ENCODE data around the gene TAAR8.
"Not testable (repeated sequence)": the region's sequence is repeated elsewhere in the genome, so short reads cannot be mapped to it uniquely, and the experiment has no call there.

TAAR8 gene

DNA sequence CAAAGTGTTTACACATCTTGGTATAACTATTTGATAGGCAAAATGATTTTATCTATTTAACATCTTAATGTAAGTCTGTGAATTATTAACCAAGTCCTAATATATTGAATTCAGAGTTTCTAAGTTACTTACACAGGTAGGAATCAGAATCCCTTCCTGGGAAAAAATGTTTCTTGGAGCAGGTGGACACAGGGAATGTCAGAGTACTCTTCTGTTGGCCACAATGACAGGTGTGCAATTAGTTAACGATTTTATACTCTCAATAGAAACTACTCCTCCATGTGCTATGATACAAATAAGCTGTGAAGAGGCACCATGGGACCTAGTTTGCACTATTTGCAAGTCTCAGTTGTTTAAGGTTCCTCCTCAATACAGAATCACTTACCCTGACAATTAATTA, 37.9 kb downstream of the TAAR8 start:
- H3K4me3 ChIP-seq (replicated peaks; ENCODE audit: low read depth, low read length): no peak overlapping the region
- TF ChIP-seq, protein P1, sequence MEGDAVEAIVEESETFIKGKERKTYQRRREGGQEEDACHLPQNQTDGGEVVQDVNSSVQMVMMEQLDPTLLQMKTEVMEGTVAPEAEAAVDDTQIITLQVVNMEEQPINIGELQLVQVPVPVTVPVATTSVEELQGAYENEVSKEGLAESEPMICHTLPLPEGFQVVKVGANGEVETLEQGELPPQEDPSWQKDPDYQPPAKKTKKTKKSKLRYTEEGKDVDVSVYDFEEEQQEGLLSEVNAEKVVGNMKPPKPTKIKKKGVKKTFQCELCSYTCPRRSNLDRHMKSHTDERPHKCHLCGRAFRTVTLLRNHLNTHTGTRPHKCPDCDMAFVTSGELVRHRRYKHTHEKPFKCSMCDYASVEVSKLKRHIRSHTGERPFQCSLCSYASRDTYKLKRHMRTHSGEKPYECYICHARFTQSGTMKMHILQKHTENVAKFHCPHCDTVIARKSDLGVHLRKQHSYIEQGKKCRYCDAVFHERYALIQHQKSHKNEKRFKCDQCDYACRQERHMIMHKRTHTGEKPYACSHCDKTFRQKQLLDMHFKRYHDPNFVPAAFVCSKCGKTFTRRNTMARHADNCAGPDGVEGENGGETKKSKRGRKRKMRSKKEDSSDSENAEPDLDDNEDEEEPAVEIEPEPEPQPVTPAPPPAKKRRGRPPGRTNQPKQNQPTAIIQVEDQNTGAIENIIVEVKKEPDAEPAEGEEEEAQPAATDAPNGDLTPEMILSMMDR (IDR thresholded peaks at IDR 0.05; ENCODE audit: low read depth, low read length, missing control alignments): no peak
- no peak for DNase-seq (ENCODE audit: extremely low read depth, low read depth)

DNA sequence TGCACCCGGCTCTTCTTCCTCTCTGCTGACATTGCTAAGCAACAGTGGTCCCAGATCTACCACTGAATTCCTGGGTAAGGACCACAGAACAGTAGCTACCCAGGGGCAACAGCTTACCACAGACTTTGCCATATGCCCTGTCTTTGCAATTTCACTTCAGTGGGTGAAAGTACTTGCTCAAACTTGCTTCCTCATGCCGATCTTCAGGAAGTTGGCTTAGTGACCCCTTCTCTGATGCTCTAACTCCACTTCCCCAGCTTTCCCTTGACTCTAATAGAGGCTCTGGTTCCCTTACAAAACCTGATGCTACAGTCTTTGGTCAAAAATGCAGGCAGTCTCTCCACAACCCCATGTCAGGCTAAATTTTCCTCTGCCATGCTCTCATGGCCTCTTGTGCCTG, 40.4 kb downstream of the TAAR8 start:
- TF ChIP-seq, protein P1 (IDR thresholded peaks at IDR 0.05; ENCODE audit: low read depth, low read length, missing control alignments): no peak
- no peak for DNase-seq (ENCODE audit: extremely low read depth, low read depth)
- H3K4me3 ChIP-seq (replicated peaks; ENCODE audit: low read depth, low read length): no peak overlapping the region

DNA sequence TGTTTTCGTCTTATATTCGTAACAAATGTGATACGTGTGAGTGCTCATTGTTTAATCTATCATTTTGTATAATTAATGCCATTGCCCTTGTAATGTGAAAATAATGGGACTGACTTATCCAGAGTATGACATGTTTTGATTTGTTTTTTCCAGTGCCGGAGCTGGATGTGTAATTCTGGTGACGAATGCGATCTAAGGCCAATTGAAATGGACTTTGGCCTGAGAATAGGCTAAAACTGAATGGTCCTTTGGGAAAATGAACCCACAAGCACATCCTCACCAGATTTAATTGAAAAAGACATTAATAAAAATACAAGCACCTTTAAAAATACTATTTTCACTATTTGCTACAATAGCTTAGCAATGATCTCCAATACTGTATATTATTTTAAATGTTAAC, 43.7 kb downstream of the TAAR8 start:
- DNase-seq (ENCODE audit: extremely low read depth, low read depth): no peak
- TF ChIP-seq, protein P1 (IDR thresholded peaks at IDR 0.05; ENCODE audit: low read depth, low read length, missing control alignments): no peak
- H3K4me3 ChIP-seq (replicated peaks; ENCODE audit: low read depth, low read length): no peak overlapping the region

DNA sequence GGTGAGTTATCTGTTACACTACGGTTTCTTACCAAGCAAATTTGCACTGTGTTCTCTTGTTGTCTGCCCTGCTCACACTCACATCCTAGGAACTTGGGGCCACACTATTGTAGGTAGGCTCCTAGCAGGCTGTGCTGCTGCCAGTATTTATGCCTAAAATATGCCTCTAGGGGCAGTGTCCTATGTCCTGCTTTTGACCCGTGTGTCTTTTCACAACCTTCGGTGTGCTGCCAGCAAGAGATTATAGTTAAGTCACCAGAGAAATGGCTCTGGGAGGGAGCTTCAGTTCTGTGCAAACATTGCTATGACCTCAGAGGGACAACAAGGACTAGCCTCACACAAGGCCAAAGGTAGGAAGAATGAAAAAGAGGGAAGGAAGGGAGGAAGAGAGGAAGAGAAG, 46.0 kb downstream of the TAAR8 start:
- DNase-seq (ENCODE audit: extremely low read depth, low read depth): no peak
- TF ChIP-seq, protein P1 (IDR thresholded peaks at IDR 0.05; ENCODE audit: low read depth, low read length, missing control alignments): peak; percentile 41

DNA sequence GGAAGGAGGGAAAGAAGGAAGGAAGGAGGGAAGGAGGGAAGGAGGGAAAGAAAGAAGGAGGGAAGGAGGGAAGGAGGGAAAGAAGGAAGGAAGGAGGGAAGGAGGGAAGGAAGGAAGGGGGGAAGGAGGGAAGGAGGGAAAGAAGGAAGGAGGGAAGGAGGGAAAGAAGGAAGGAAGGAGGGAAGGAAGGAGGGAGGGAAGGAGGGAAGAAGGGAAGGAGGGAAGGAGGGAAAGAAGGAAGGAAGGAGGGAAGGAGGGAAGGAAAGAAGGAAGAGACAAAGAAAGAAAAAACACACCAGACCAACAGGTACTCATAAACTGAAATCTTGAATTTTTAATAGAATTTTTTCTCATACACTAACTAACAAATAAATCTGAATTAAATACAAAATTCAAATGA, 48.4 kb downstream of the TAAR8 start:
- DNase-seq (ENCODE audit: extremely low read depth, low read depth); H3K4me3 ChIP-seq (replicated peaks; ENCODE audit: low read depth, low read length): not testable (repeated sequence)

More for the DNA sequence above, 46.0 kb downstream of the TAAR8 start:
- H3K4me3 ChIP-seq (replicated peaks; ENCODE audit: low read depth, low read length): no peak overlapping the region
